ENCODE results near the gene SLX9. TPM values are rescaled to one million over a fixed set of nuclear protein-coding genes. Genes with fewer than 3 reads are reported as not detected.

SLX9 gene
- total and polyA plus RNA-seq, 3 experiments from 2014 or later, result 14.3 to 71.1 (median 68.1) TPM

DNA sequence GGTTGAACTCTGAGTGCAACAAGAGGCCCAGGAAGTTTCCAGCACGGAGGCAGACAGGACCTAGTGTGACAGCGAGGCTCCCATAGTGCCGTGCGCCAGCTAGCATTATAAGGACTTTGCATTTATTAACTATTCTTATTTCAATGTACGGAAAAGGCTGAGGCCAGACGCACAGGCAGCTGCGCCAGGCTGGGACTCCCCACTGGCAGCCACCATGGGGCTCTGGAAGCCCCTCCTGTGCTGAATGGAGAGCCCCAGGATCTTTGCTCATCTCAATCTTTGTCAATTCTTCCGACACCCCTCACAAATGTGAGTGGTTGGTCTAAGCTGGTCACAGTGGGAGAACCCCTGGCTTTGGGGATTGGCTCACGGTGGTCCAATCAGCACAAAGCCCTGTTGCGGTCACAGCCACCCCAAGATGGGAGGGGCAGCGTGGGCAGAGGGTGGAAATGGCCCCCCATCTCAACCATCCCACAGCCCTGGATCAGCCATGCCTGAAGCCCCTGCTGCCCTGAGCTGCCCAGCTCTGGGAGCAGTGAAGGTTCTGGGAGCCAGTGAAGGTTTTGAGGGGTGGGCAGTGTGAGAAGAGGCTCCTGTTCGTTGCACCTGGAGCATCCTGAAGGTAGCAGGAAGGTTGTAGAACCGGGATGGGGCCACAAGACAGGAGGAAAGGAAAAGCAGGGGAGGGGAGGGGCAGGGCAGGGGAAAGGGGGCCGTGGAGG, 75.1 kb downstream of the SLX9 start:
- H3K27me3 ChIP-seq (ENCODE audit: insufficient read depth, low read length, poor library complexity, severe bottlenecking), result peaks cover 14% of the 10 kb centered on the region
- POLR2A ChIA-PET, result no interaction called here
- Mint-ChIP-seq H3K4me3 (no peak overlapping the region), H3K27me3 (peaks cover 35 to 64% of the 10 kb centered on the region in 2 donors), H3K36me3 (no peaks in the 10 kb centered on the region), H3K4me1 (peaks cover 5 to 8% (median 6%) of the 10 kb centered on the region in 3 donors), H3K27ac (no peak overlapping the region), H3K9me3 (no peaks in the 10 kb centered on the region)
- no peak overlapping the region for H3K27ac ChIP-seq (ENCODE audit: low read depth, low read length)
- no peaks in the 10 kb centered on the region for H3K9me3 ChIP-seq (ENCODE audit: low read length)
- no peaks in the 10 kb centered on the region for H3K4me1 ChIP-seq (ENCODE audit: insufficient read depth, low read length)
- no peak overlapping the region for H3K4me3 ChIP-seq (ENCODE audit: low read length)
- DNase-seq, result peak in 1 of 5 donors; percentile 8
- CTCF ChIA-PET, result interaction anchor here (1.0 kb wide), 1 partner anchor 122 kb away, joined by 4 read pairs; no protein-coding TSS in a partner anchor
- H3K36me3 ChIP-seq (ENCODE audit: insufficient read depth, low read length), result no peaks in the 10 kb centered on the region

DNA sequence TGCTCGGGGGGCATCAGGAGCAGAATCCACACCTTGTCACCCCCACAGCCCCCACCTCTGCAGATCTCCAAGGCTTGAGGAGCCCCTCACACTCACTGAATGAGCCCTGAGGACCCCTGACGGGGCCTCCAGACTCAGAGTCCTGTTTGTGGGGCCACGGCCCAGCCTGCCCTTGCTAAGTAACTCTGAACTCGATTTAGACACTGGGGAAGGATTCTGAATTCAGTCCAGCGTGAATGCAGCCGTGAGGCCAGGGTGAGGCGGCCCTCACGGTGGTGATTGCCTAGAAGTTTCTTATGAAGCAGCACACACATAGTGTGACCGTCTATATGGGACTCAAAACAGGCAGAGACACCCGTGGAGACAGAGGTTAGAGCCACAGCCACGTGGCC, 75.6 kb downstream of the SLX9 start:
- no peaks in the 10 kb centered on the region for H3K4me1 ChIP-seq (ENCODE audit: insufficient read depth, low read length)
- H3K4me1 Mint-ChIP-seq, result peaks cover 5 to 8% (median 6%) of the 10 kb centered on the region in 3 donors

DNA sequence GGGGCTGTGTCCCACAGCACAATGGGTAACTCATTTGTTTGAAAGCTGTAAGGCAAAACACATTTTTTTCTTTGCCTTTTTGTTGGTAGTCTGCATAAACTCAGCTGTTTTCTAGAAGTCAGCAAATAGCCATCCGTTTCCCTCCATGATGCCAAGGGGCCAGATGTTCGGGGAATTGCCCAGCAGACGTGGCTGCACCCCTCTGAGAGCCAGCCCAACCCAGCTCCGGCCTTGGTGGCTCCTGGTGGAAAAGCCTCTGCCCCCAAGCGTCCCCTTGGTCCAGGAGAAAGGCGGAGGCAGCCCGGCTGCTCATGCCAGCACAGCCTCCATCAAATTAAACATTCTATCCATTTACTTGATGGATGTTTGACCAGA, 76.2 kb downstream of the SLX9 start:
- peaks cover 5 to 8% (median 6%) of the 10 kb centered on the region in 3 donors for H3K4me1 Mint-ChIP-seq
- Histone ChIP-seq H3K27ac (ENCODE audit: low read depth, low read length) (no peak overlapping the region), H3K9me3 (ENCODE audit: low read length) (no peaks in the 10 kb centered on the region), H3K4me1 (ENCODE audit: insufficient read depth, low read length) (no peaks in the 10 kb centered on the region), H3K27me3 (ENCODE audit: insufficient read depth, low read length, poor library complexity, severe bottlenecking) (peaks cover 14% of the 10 kb centered on the region), H3K36me3 (ENCODE audit: insufficient read depth, low read length) (no peaks in the 10 kb centered on the region), H3K4me3 (ENCODE audit: low read length) (no peak overlapping the region)
- peak in 1 of 5 donors; percentile 32 for DNase-seq
- H3K27ac Mint-ChIP-seq, result no peak overlapping the region
- CTCF ChIA-PET, result no interaction called here
- no peaks in the 10 kb centered on the region for H3K9me3 Mint-ChIP-seq
- no peaks in the 10 kb centered on the region for H3K36me3 Mint-ChIP-seq
- peaks cover 36 to 63% of the 10 kb centered on the region in 2 donors for H3K27me3 Mint-ChIP-seq
- H3K4me3 Mint-ChIP-seq, result no peak overlapping the region
- POLR2A ChIA-PET, result no interaction called here

More for the DNA sequence above, 75.6 kb downstream of the SLX9 start:
- Histone ChIP-seq H3K27ac (ENCODE audit: low read depth, low read length) (no peak overlapping the region), H3K4me3 (ENCODE audit: low read length) (no peak overlapping the region), H3K9me3 (ENCODE audit: low read length) (no peaks in the 10 kb centered on the region), H3K27me3 (ENCODE audit: insufficient read depth, low read length, poor library complexity, severe bottlenecking) (peaks cover 14% of the 10 kb centered on the region), H3K36me3 (ENCODE audit: insufficient read depth, low read length) (no peaks in the 10 kb centered on the region)
- peak in 1 of 5 donors; percentile 8 for DNase-seq
- Mint-ChIP-seq H3K27ac (no peak overlapping the region), H3K4me3 (no peak overlapping the region), H3K9me3 (no peaks in the 10 kb centered on the region), H3K27me3 (peaks cover 38 to 64% of the 10 kb centered on the region in 2 donors), H3K36me3 (no peaks in the 10 kb centered on the region)
- POLR2A ChIA-PET, result no interaction called here
- CTCF ChIA-PET, result interaction anchor here (1.0 kb wide), 1 partner anchor 122 kb away, joined by 4 read pairs; no protein-coding TSS in a partner anchor

DNA sequence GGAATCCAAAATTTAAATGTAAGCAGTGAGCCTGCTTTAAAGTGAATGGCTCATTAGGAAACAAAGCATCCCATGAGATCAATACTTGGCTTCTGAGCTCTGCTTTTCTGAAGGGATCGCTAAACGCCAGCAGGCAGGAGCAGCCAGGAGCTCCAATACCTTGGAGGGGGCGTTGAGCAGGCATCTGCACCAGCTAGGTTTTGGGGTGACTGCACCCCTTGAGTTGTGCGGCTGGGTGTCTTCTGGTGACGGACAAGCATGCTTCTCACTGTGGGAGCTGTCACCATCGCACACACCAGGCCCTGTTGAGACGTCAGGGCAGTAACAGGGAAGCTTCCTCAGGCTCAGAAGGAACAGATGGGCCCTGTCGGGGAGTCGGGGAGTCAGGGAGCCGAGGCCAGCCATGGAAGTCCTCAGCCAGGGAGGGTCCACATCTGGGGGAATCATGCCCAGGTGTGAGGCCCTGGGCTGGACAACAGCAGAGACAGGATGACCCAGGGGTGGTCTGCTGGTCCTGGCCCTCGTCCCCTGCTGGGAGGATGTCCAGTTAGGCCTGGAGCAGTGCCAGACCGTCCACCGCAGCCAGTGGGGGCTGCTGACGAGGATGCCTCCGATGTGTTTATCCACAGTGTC, 76.7 kb downstream of the SLX9 start:
- Mint-ChIP-seq H3K27ac (no peak overlapping the region), H3K4me3 (peak overlapping the region in 1 of 7 donors; percentile 15), H3K9me3 (no peaks in the 10 kb centered on the region), H3K36me3 (no peaks in the 10 kb centered on the region), H3K4me1 (peaks cover 5 to 8% (median 6%) of the 10 kb centered on the region in 3 donors), H3K27me3 (peaks cover 35 to 58% of the 10 kb centered on the region in 2 donors)
- no peaks in the 10 kb centered on the region for H3K36me3 ChIP-seq (ENCODE audit: insufficient read depth, low read length)
- H3K9me3 ChIP-seq (ENCODE audit: low read length), result no peaks in the 10 kb centered on the region
- peaks cover 14% of the 10 kb centered on the region for H3K27me3 ChIP-seq (ENCODE audit: insufficient read depth, low read length, poor library complexity, severe bottlenecking)
- H3K4me3 ChIP-seq (ENCODE audit: low read length), result no peak overlapping the region
- POLR2A ChIA-PET, result no interaction called here
- no peak overlapping the region for H3K27ac ChIP-seq (ENCODE audit: low read depth, low read length)
- H3K4me1 ChIP-seq (ENCODE audit: insufficient read depth, low read length), result no peaks in the 10 kb centered on the region
- CTCF ChIA-PET, result no interaction called here
- peak in 1 of 5 donors; percentile 35 for DNase-seq

- Mint-ChIP-seq H3K36me3 (no peaks in the 10 kb centered on the region), H3K9me3 (peaks cover 0 to 2% (median 0%) of the 10 kb centered on the region in 5 donors), H3K4me1 (peaks cover 5 to 8% (median 6%) of the 10 kb centered on the region in 3 donors), H3K4me3 (peak overlapping the region; percentile 30 to 81 (median 73)), H3K27me3 (peaks cover 37 to 57% of the 10 kb centered on the region in 2 donors), H3K27ac (peak overlapping the region in 2 of 8 donors; percentile 41 to 52)
- POLR2A ChIA-PET, result no interaction called here
- Histone ChIP-seq H3K27me3 (ENCODE audit: insufficient read depth, low read length, poor library complexity, severe bottlenecking) (peaks cover 14% of the 10 kb centered on the region), H3K4me3 (ENCODE audit: low read length) (no peak overlapping the region), H3K4me1 (ENCODE audit: insufficient read depth, low read length) (no peaks in the 10 kb centered on the region), H3K36me3 (ENCODE audit: insufficient read depth, low read length) (no peaks in the 10 kb centered on the region), H3K27ac (ENCODE audit: low read depth, low read length) (no peak overlapping the region), H3K9me3 (ENCODE audit: low read length) (no peaks in the 10 kb centered on the region)
- CTCF ChIA-PET, result no interaction called here
- DNase-seq, result peak in 1 of 5 donors; percentile 32
Observed at GRCh38 chr21:45017039-45017960, 77.5 kb downstream of the SLX9 start.

- Mint-ChIP-seq H3K4me3 (peak overlapping the region in 6 of 7 donors; percentile 51 to 81 (median 73)), H3K36me3 (peaks cover 0 to under 1% (median 0%) of the 10 kb centered on the region in 3 donors)
Observed at GRCh38 chr21:45018131-45019075, 78.6 kb downstream of the SLX9 start.

More at GRCh38 chr21:45018131-45019075, 78.6 kb downstream of the SLX9 start:
- peaks cover 14% of the 10 kb centered on the region for H3K27me3 ChIP-seq (ENCODE audit: insufficient read depth, low read length, poor library complexity, severe bottlenecking)
- Mint-ChIP-seq H3K27ac (peak overlapping the region in 1 of 8 donors; percentile 58), H3K4me1 (peaks cover 5 to 8% (median 6%) of the 10 kb centered on the region in 3 donors), H3K9me3 (peaks cover under 1 to 4% (median under 1%) of the 10 kb centered on the region in 5 donors), H3K27me3 (peaks cover 37 to 51% of the 10 kb centered on the region in 2 donors)
- no peaks in the 10 kb centered on the region for H3K9me3 ChIP-seq (ENCODE audit: low read length)
- DNase-seq, result peak in 1 of 5 donors; percentile 41
- H3K4me1 ChIP-seq (ENCODE audit: insufficient read depth, low read length), result no peaks in the 10 kb centered on the region
- ChIA-PET CTCF (no interaction called here), POLR2A (no interaction called here)
- H3K27ac ChIP-seq (ENCODE audit: low read depth, low read length), result no peak overlapping the region
- H3K4me3 ChIP-seq (ENCODE audit: low read length), result no peak overlapping the region
- no peaks in the 10 kb centered on the region for H3K36me3 ChIP-seq (ENCODE audit: insufficient read depth, low read length)

All from CD8-positive, alpha-beta memory T cell (primary cell).